Activated CD8-positive, alpha-beta T cell treated with anti-CD3 and anti-CD28 coated beads for 36 hours (primary cell): Measurements from ENCODE around the gene KIAA0040. TPM values are rescaled to one million over a fixed set of nuclear protein-coding genes. Genes with fewer than 3 reads are reported as not detected.

ENCODE experiments used
- ATAC-seq: fragments of 200-7000 bp; cut with Tn5 transposase; one replicate; pipeline ENCODE4 v1.10.0; 2021; ENCODE audit warnings: mild to moderate bottlenecking, moderate library complexity
- CTCF ChIA-PET: fragments of 350-600 bp; sonication (Branson Sonifier 250); formaldehyde crosslinking; loops from one replicate; lab custom pipeline; 2021; ENCODE audit warnings: antibody characterized with exemption; lab: Charles Lee
- POLR2A ChIA-PET: fragments of 350-600 bp; sonication (Branson Sonifier 250); formaldehyde crosslinking; loops from one replicate; lab custom pipeline; 2021; ENCODE audit warnings: antibody characterized with exemption; lab: Charles Lee
- DNase-seq: peaks from one replicate; pipeline ENCODE4 v3.0.0-alpha.2; 2020
- H3K27ac Mint-ChIP-seq: one replicate; pipeline ENCODE4 v1.8.0; 2021; ENCODE audit warnings: mild to moderate bottlenecking, mixed read lengths
- H3K27me3 Mint-ChIP-seq: one replicate; pipeline ENCODE4 v1.8.0; 2021; ENCODE audit warnings: mixed read lengths
- H3K36me3 Mint-ChIP-seq: one replicate; pipeline ENCODE4 v1.8.0; 2021; ENCODE audit warnings: low read depth, mixed read lengths
- H3K4me1 Mint-ChIP-seq: one replicate; pipeline ENCODE4 v1.8.0; 2021; ENCODE audit warnings: low read depth, mixed read lengths
- H3K4me3 Mint-ChIP-seq: one replicate; pipeline ENCODE4 v1.8.0; 2021; ENCODE audit warnings: mild to moderate bottlenecking, moderate library complexity, mixed read lengths
- H3K9me3 Mint-ChIP-seq: one replicate; pipeline ENCODE4 v1.8.0; 2021; ENCODE audit warnings: mixed read lengths
- intact Hi-C: fragments of 100-400 bp; cut with micrococcal nuclease; formaldehyde crosslinking; loops from one replicate; pipeline ENCODE4 v1.10.0; 2022
- total RNA-seq, 2 experiments: library from RNA; stranded (reverse); gene quantifications; one replicate each; pipeline ENCODE4 v1.2.3, GENCODE V29; 2021
- TF ChIP-seq, protein P1 (sequence below): fragments of 200-600 bp; IDR thresholded peaks from one replicate; pipeline ENCODE4 v1.8.0; 2022; ENCODE audit warnings: antibody characterized with exemption, mild to moderate bottlenecking

The KIAA0040 gene
- total RNA-seq, 2 experiments from 2014 or later, result 20.8 to 21.1 TPM

DNA sequence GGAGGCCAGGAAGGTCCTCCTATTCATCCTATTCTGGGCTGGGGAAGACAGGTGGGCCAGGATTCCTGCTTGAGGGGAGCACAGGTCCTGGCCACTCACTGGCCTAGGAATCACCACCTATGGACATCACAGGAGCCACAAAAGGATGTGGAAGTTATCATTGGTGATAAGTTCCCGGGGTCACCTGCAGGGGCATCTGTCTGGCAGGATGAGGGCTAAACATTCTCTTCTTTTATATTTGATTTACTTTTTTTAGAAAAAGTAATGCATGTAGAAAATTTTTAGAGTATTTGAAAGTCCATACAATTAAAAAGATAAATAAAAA lies 33.2 kb upstream of the KIAA0040 start:
- no peak overlapping the region for H3K4me3 Mint-ChIP-seq
- no peak for ATAC-seq
- TF ChIP-seq, protein P1, sequence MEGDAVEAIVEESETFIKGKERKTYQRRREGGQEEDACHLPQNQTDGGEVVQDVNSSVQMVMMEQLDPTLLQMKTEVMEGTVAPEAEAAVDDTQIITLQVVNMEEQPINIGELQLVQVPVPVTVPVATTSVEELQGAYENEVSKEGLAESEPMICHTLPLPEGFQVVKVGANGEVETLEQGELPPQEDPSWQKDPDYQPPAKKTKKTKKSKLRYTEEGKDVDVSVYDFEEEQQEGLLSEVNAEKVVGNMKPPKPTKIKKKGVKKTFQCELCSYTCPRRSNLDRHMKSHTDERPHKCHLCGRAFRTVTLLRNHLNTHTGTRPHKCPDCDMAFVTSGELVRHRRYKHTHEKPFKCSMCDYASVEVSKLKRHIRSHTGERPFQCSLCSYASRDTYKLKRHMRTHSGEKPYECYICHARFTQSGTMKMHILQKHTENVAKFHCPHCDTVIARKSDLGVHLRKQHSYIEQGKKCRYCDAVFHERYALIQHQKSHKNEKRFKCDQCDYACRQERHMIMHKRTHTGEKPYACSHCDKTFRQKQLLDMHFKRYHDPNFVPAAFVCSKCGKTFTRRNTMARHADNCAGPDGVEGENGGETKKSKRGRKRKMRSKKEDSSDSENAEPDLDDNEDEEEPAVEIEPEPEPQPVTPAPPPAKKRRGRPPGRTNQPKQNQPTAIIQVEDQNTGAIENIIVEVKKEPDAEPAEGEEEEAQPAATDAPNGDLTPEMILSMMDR, result no peak
- DNase-seq, result no peak
- intact Hi-C loops, result no loop called here
- no peaks in the 10 kb centered on the region for H3K4me1 Mint-ChIP-seq
- H3K27me3 Mint-ChIP-seq, result no peaks in the 10 kb centered on the region
- ChIA-PET CTCF (no interaction called here), POLR2A (no interaction called here)
- no peak overlapping the region for H3K27ac Mint-ChIP-seq
- no peaks in the 10 kb centered on the region for H3K36me3 Mint-ChIP-seq
- no peaks in the 10 kb centered on the region for H3K9me3 Mint-ChIP-seq

GRCh38 chr1:175222296-175222938 lies 29.8 kb upstream of the KIAA0040 start:
- CTCF ChIA-PET, result interaction anchor here (0.8 to 1.3 kb wide), 3 partner anchors 14 to 71 kb away, joined by 3 read pairs; no protein-coding TSS in a partner anchor

DNA sequence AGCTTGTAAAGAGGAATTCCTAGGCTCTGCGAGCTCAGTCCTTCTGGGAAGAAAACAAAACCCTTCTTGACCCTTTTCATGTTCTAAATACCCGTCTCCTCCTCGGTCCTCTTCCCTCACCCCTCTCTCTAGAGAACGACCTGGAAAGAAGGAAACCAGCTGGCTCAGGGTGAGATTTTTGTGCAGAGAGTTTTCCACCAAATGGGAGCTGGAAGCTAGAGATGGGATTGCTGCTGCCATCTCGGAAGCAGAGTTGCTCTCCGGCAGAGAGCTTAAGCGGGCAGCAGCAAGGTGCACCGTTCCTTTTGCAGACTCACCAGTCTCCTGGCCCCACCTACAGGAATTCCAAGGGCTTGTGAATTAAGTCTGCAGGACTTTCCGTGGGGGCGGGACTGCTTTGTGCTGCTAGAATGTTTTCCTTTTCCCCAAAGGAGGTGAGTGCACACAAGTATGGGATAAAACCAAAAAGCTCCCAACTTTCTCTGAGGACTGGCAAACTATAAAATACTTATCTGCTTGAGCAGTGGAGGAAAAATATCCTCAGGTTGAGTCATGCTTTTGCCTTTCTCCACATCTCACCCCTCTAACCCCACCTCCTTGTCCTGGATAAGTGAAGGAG lies 29.1 kb upstream of the KIAA0040 start:
- TF ChIP-seq, protein P1, result no peak

More at GRCh38 chr1:175222296-175222938, 29.8 kb upstream of the KIAA0040 start:
- no peaks in the 10 kb centered on the region for H3K36me3 Mint-ChIP-seq
- DNase-seq, result no peak
- no peaks in the 10 kb centered on the region for H3K27me3 Mint-ChIP-seq
- intact Hi-C loops, result no loop called here
- H3K27ac Mint-ChIP-seq, result no peak overlapping the region
- peaks cover 4% of the 10 kb centered on the region for H3K4me1 Mint-ChIP-seq
- ATAC-seq, result no peak
- H3K9me3 Mint-ChIP-seq, result no peaks in the 10 kb centered on the region
- no peak overlapping the region for H3K4me3 Mint-ChIP-seq
- TF ChIP-seq, protein P1, result no peak
- POLR2A ChIA-PET, result no interaction called here

DNA sequence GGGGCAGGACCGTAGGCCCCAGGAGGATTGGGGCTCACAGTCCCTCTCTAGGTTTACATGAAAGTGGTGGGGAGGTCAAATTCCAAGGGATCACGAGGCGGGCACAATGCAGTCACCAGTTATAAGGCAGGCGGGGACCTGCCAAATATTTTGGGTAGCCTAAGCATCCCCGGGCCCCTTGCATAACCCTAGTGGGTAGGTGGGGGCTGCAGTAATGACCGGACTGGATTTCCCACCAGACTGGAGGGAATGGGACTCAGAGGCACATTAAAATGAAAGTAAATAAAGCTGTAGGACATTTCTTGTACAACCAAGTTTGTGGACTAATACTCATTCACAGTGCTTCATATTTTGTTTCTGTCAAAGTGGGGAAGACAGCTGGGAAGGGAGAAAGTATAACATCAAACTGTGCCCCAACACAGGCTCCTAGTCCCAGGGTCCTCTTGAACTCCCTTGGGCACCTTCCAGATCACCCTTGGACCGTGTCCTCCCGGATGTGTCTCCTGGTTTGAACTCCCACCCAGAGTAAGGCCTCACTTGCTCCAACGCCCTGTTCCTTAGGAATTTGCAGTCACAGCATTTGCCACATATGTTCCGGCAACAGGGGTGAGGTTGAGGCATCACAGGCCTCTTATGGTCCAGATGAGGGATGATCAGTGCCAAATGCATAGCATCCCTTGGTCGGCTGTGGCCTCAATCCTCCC lies 28.4 kb upstream of the KIAA0040 start:
- H3K27ac Mint-ChIP-seq, result no peak overlapping the region
- no peak overlapping the region for H3K4me3 Mint-ChIP-seq
- no peaks in the 10 kb centered on the region for H3K27me3 Mint-ChIP-seq
- POLR2A ChIA-PET, result interaction anchor here (0.6 to 0.7 kb wide), 2 partner anchors 165 to 200 kb away, joined by 3 to 4 read pairs; no protein-coding TSS in a partner anchor
- H3K4me1 Mint-ChIP-seq, result peaks cover 4% of the 10 kb centered on the region
- H3K9me3 Mint-ChIP-seq, result no peaks in the 10 kb centered on the region
- CTCF ChIA-PET, result interaction anchor here (0.9 to 1.4 kb wide), 3 partner anchors 13 to 69 kb away, joined by 3 to 6 read pairs (median 3); no protein-coding TSS in a partner anchor
- ATAC-seq (no peak), DNase-seq (no peak)
- intact Hi-C loops, result no loop called here
- TF ChIP-seq, protein P1, result no peak
- H3K36me3 Mint-ChIP-seq, result no peaks in the 10 kb centered on the region

More for the DNA sequence above, 29.1 kb upstream of the KIAA0040 start:
- no peak for ATAC-seq
- no peak for DNase-seq
- POLR2A ChIA-PET, result interaction anchor here (0.7 kb wide), 1 partner anchor 200 kb away, joined by 4 read pairs; no protein-coding TSS in a partner anchor
- peaks cover 4% of the 10 kb centered on the region for H3K4me1 Mint-ChIP-seq
- no peaks in the 10 kb centered on the region for H3K36me3 Mint-ChIP-seq
- intact Hi-C loops, result no loop called here
- no peak overlapping the region for H3K4me3 Mint-ChIP-seq
- no peaks in the 10 kb centered on the region for H3K27me3 Mint-ChIP-seq
- CTCF ChIA-PET, result interaction anchor here (0.9 to 1.4 kb wide), 3 partner anchors 14 to 70 kb away, joined by 3 to 6 read pairs (median 3); no protein-coding TSS in a partner anchor
- no peak overlapping the region for H3K27ac Mint-ChIP-seq
- H3K9me3 Mint-ChIP-seq, result no peaks in the 10 kb centered on the region
